HG03097 (cell line): ENCODE data around the gene ISCU.
"Not testable (repeated sequence)": the region's sequence is repeated elsewhere in the genome, so short reads cannot be mapped to it uniquely, and the experiment has no call there.

Experiments used
- ATAC-seq: cut with Tn5 transposase; IDR thresholded peaks from one replicate; pipeline ENCODE4 v1.9.1; 2021; ENCODE audit not compliant: unreplicated experiment, low FRiP score

Gene ISCU

GRCh38 chr12:108586306-108586705, 23.9 kb downstream of the ISCU start:
- ATAC-seq: no peak

- no peak for ATAC-seq
These were observed 25.4 kb downstream of the ISCU start for GRCh38 chr12:108587826-108588225.

GRCh38 chr12:108589028-108589839, 26.8 kb downstream of the ISCU start:
- no peak for ATAC-seq

- no peak for ATAC-seq
These were observed 27.4 kb downstream of the ISCU start for GRCh38 chr12:108589840-108590229.

- not testable (repeated sequence) for ATAC-seq
These were observed 28.1 kb downstream of the ISCU start for GRCh38 chr12:108590463-108590862.

GRCh38 chr12:108591267-108591980, 29.0 kb downstream of the ISCU start:
- ATAC-seq: no peak

- ATAC-seq: no peak
These were observed 29.9 kb downstream of the ISCU start for GRCh38 chr12:108592033-108592909.

- ATAC-seq: no peak
These were observed 32.0 kb downstream of the ISCU start for GRCh38 chr12:108594323-108594903.

GRCh38 chr12:108594960-108595710, 32.7 kb downstream of the ISCU start:
- ATAC-seq: no peak

- no peak for ATAC-seq
These were observed 33.6 kb downstream of the ISCU start for GRCh38 chr12:108595711-108596647.

- ATAC-seq: no peak
These were observed 34.6 kb downstream of the ISCU start for GRCh38 chr12:108596854-108597558.

GRCh38 chr12:108597559-108598471, 35.4 kb downstream of the ISCU start, which contains the start of gene TMEM119:
Gene TMEM119, minus strand, starts transcription at chr12:108598084. Its CDS starts 5,701 bp downstream, at chr12:108592383.
- no peak for ATAC-seq

- ATAC-seq: no peak
These were observed 36.3 kb downstream of the ISCU start for GRCh38 chr12:108598553-108599250.

- ATAC-seq: no peak
These were observed 37.1 kb downstream of the ISCU start for GRCh38 chr12:108599541-108599940.

GRCh38 chr12:108599948-108600701, 37.7 kb downstream of the ISCU start:
- ATAC-seq: no peak

GRCh38 chr12:108600702-108601007, 38.3 kb downstream of the ISCU start:
- ATAC-seq: no peak
